ENCODE results near the gene PCDHA9. TPM values are rescaled to one million over a fixed set of nuclear protein-coding genes. Genes with fewer than 3 reads are reported as not detected.
"Not testable (repeated sequence)": the region's sequence is repeated elsewhere in the genome, so short reads cannot be mapped to it uniquely, and the experiment has no call there.

PCDHA9 gene
- total and polyA plus RNA-seq, 2 donors from 2014 or later: 0.85 TPM; not detected in 1

GRCh38 chr5:140821375-140822280 is 26.6 kb upstream of the PCDHA9 start, which contains the start of gene PCDHA5:
PCDHA5 (plus strand) TSS chr5:140821613.
- no peak for FAIRE-seq
- intact Hi-C loops (cut with DNase I): no loop called here
- Histone ChIP-seq H3K4me1 (ENCODE audit: control insufficient read depth in 2 of 3, insufficient read depth in 2 of 3, low read depth in 1 of 3, low read length in 3 of 3) (no peaks in the 10 kb centered on the region), H3K4me3 (ENCODE audit: low read length in 3 of 3) (no peak within 1 kb of the TSS), H3K36me3 (ENCODE audit: control insufficient read depth in 2 of 3, insufficient read depth in 3 of 3, low read length in 3 of 3) (no peaks in the 10 kb centered on the region), H3K9me3 (ENCODE audit: control insufficient read depth in 2 of 3, insufficient read depth in 1 of 3, low read length in 3 of 3) (peaks cover 0 to 2% (median 0%) of the 10 kb centered on the region in 3 donors), H3K27ac (ENCODE audit: low read depth in 2 of 2, low read length in 2 of 2) (no peak within 1 kb of the TSS), H3K27me3 (ENCODE audit: control insufficient read depth, insufficient read depth, low read length) (no peaks in the 10 kb centered on the region), H3K9ac (ENCODE audit: low read length in 3 of 3) (no peak within 1 kb of the TSS)
- DNase-seq: peak in 2 of 5 donors; percentile 13 to 66
- no peak for TF ChIP-seq CTCF (IDR thresholded peaks at IDR 0.05; ENCODE audit: borderline replicate concordance, extremely low read depth, insufficient read depth)

GRCh38 chr5:140822281-140822629 is 25.9 kb upstream of the PCDHA9 start:
- no peak overlapping the region for H3K27ac ChIP-seq (ENCODE audit: low read depth in 2 of 2, low read length in 2 of 2)
- no peaks in the 10 kb centered on the region for H3K36me3 ChIP-seq (ENCODE audit: control insufficient read depth in 2 of 3, insufficient read depth in 3 of 3, low read length in 3 of 3)
- FAIRE-seq: no peak
- TF ChIP-seq CTCF (IDR thresholded peaks at IDR 0.05; ENCODE audit: borderline replicate concordance, extremely low read depth, insufficient read depth): no peak
- intact Hi-C loops (cut with DNase I): no loop called here
- no peak overlapping the region for H3K4me3 ChIP-seq (ENCODE audit: low read length in 3 of 3)
- H3K27me3 ChIP-seq (ENCODE audit: control insufficient read depth, insufficient read depth, low read length): no peaks in the 10 kb centered on the region
- H3K9ac ChIP-seq (ENCODE audit: low read length in 3 of 3): no peak overlapping the region
- no peak for DNase-seq
- H3K9me3 ChIP-seq (ENCODE audit: control insufficient read depth in 2 of 3, insufficient read depth in 1 of 3, low read length in 3 of 3): no peaks in the 10 kb centered on the region
- no peaks in the 10 kb centered on the region for H3K4me1 ChIP-seq (ENCODE audit: control insufficient read depth in 2 of 3, insufficient read depth in 2 of 3, low read depth in 1 of 3, low read length in 3 of 3)

DNA sequence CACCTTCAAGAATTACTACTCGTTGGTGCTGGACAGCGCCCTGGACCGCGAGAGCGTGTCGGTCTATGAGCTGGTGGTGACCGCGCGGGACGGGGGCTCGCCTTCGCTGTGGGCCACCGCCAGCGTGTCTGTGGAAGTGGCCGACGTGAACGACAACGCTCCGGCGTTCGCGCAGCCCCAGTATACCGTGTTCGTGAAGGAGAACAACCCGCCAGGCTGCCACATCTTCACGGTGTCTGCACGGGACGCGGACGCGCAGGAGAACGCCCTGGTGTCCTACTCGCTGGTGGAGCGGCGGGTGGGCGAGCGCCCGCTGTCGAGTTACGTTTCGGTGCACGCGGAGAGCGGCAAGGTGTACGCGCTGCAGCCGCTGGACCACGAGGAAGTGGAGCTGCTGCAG is 25.2 kb upstream of the PCDHA9 start:
- intact Hi-C loops (cut with DNase I); FAIRE-seq: not testable (repeated sequence)

GRCh38 chr5:140823475-140823874 is 24.7 kb upstream of the PCDHA9 start:
- intact Hi-C loops (cut with DNase I): no loop called here
- Histone ChIP-seq H3K9ac (ENCODE audit: low read length in 3 of 3) (no peak overlapping the region), H3K27me3 (ENCODE audit: control insufficient read depth, insufficient read depth, low read length) (no peaks in the 10 kb centered on the region), H3K36me3 (ENCODE audit: control insufficient read depth in 2 of 3, insufficient read depth in 3 of 3, low read length in 3 of 3) (no peaks in the 10 kb centered on the region), H3K4me3 (ENCODE audit: low read length in 3 of 3) (no peak overlapping the region), H3K27ac (ENCODE audit: low read depth in 2 of 2, low read length in 2 of 2) (no peak overlapping the region), H3K9me3 (ENCODE audit: control insufficient read depth in 2 of 3, insufficient read depth in 1 of 3, low read length in 3 of 3) (no peaks in the 10 kb centered on the region), H3K4me1 (ENCODE audit: control insufficient read depth in 2 of 3, insufficient read depth in 2 of 3, low read depth in 1 of 3, low read length in 3 of 3) (no peaks in the 10 kb centered on the region)
- no peak for TF ChIP-seq CTCF (IDR thresholded peaks at IDR 0.05; ENCODE audit: borderline replicate concordance, extremely low read depth, insufficient read depth)
- no peak for FAIRE-seq
- DNase-seq: no peak

More for the DNA sequence above, 25.2 kb upstream of the PCDHA9 start:
- DNase-seq: peak in 1 of 5 donors; percentile 63
- not testable (repeated sequence) for H3K9ac ChIP-seq (ENCODE audit: low read length in 3 of 3); H3K27ac ChIP-seq (ENCODE audit: low read depth in 2 of 2, low read length in 2 of 2); H3K4me3 ChIP-seq (ENCODE audit: low read length in 3 of 3); H3K4me1 ChIP-seq (ENCODE audit: control insufficient read depth in 2 of 3, insufficient read depth in 2 of 3, low read depth in 1 of 3, low read length in 3 of 3); H3K36me3 ChIP-seq (ENCODE audit: control insufficient read depth in 2 of 3, insufficient read depth in 3 of 3, low read length in 3 of 3); H3K27me3 ChIP-seq (ENCODE audit: control insufficient read depth, insufficient read depth, low read length); H3K9me3 ChIP-seq (ENCODE audit: control insufficient read depth in 2 of 3, insufficient read depth in 1 of 3, low read length in 3 of 3)
